OCI-LY7 (cell line): ENCODE data around the gene PTPRQ.

ENCODE experiments used
- EZH2phosphoT487 ChIP-seq: fragments of 200-600 bp; sonication (generic); IDR thresholded peaks from 2 replicates; pipeline ENCODE4 v1.6.1; 2018; ENCODE audit warnings: low read depth, borderline replicate concordance, mild to moderate bottlenecking, mixed run types, antibody characterized with exemption, low read length, moderate library complexity, mixed read lengths
- TF ChIP-seq, protein P1 (sequence below): fragments of 200-600 bp; sonication (generic); conservative IDR thresholded peaks from 2 replicates; pipeline ENCODE4 v1.5.1; 2014; ENCODE audit warnings: mild to moderate bottlenecking, antibody characterized with exemption, low read length, moderate library complexity, mixed read lengths

DNA sequence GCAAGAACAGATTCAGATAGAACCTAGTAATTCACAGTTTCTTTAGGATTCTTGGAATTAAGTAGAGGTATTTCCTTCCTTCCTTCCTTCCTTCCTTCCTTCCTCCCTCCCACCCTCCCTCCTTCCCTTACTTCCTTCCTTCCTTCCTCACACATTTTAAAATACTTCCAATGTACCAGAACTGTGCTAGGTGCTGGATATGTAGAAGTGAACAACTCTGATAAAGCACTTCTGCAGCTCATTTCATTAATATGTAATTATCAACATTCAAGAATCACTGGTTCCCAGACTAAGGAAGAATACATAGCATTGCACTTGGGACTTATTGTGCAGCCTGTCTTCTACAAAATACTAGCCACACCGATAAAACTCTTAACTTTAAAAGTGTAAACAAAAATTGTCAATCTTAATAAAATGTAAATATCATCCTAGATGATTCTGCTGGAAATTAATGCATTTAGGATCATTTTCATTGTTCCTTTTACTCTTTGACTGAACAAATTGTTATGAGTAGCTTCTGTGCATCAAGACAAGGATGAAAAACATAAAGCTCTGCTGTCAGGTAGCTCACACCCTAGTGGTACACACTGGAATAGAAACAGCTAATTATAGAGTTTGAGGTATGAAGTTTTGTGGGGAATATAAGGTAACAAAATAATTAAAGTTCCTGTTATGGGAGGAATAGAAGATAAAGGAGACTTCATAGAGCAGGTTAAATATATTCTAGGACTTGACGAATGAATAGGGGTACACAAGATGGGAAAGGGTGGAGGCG lies 163.5 kb downstream of the PTPRQ start:
- TF ChIP-seq, protein P1, sequence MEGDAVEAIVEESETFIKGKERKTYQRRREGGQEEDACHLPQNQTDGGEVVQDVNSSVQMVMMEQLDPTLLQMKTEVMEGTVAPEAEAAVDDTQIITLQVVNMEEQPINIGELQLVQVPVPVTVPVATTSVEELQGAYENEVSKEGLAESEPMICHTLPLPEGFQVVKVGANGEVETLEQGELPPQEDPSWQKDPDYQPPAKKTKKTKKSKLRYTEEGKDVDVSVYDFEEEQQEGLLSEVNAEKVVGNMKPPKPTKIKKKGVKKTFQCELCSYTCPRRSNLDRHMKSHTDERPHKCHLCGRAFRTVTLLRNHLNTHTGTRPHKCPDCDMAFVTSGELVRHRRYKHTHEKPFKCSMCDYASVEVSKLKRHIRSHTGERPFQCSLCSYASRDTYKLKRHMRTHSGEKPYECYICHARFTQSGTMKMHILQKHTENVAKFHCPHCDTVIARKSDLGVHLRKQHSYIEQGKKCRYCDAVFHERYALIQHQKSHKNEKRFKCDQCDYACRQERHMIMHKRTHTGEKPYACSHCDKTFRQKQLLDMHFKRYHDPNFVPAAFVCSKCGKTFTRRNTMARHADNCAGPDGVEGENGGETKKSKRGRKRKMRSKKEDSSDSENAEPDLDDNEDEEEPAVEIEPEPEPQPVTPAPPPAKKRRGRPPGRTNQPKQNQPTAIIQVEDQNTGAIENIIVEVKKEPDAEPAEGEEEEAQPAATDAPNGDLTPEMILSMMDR = peak; percentile 49; the same call in 1 of the 2 replicates
- TF ChIP-seq EZH2phosphoT487 = no peak
